ENCODE data around the gene CYP4F8.

GRCh38 chr19:15641901-15642491 is 27.0 kb downstream of the CYP4F8 start:
- TF ChIP-seq POLR2AphosphoS5 (IDR thresholded peaks at IDR 0.05; ENCODE audit: borderline replicate concordance, low read depth, low read length) (no peak), EZH2 (IDR thresholded peaks at IDR 0.05) (no peak)
